ENCODE measurements around the gene YTHDF2.
"Not testable (repeated sequence)": the region's sequence is repeated elsewhere in the genome, so short reads cannot be mapped to it uniquely, and the experiment has no call there.

YTHDF2 gene

DNA sequence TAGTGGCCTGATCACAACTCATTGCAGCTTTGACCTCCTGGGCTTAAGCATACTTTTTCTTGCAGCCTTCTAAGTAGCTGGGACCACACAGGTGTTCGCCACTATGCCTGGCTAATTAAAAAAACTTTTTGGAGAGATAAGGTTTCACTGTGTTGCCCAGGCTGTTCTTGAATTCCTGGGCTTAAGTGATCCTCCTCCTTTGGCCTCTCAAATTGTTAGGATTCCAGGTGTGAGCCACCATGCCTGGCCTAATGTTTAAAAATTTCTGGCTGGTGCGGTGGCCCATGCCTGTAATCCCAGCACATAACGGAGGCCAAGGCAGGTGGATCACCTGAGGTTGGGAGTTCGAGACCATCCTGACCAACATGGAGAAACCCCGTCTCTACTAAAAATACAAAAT, 24.4 kb downstream of the YTHDF2 start:
- no peak for DNase-seq

DNA sequence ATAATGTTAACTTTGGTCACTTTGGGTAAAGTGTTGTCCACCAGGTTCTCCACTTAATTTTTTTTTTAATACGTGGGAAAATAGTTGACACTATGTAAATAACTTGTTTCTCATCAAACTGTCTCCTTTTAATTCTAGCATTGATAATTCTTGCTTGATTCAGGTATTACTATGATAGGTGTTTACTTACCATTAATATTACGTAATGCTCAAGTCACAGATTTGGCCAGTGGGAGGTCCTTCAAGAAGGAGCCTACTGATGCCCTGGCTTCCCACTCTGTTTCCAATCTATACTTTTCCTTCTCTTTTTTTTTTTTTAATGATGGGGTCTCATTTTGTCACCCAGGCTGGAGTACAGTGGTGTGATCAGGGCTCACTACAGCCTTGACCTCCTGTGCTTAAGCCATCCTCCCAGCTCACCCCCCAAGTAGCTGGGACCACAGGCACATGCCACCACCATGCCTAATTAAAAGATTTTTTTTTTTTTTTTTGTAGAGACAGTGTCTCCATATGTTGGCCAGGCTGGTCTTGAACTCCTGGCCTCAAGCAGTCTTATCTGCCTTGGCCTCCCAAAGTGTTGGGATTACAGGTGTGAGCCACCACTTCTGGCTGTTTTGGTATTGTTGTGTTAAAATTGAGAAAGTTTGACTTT, 29.9 kb downstream of the YTHDF2 start:
- no peak for DNase-seq

DNA sequence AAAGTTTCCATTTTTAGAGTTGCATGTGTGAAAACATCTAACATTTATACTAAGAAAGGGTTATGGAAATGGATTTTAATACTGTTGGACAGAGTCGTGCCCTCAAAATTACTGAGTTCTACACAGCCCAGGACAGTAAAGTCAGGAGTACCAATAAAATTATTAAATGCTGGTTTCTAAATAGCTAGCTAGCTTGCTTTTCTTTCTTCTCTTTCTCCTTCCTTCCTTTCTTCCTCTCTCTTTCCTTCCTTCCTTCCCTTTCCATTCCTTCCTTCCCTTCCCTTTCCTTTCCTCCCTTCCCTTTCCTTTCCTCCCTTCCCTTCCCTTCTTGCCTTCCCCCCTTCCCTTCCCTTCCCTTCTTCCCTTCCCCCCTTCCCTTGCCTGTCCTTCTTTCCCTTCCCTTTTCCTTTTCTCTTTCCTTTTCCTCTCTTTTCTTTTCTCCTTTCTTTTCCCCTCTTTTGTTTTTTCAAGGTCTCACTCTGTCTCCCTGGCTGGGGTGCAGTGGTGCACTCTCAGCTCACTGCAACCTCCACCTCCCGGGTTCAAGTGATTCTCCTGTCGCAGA, 33.9 kb downstream of the YTHDF2 start:
- no peak for DNase-seq

DNA sequence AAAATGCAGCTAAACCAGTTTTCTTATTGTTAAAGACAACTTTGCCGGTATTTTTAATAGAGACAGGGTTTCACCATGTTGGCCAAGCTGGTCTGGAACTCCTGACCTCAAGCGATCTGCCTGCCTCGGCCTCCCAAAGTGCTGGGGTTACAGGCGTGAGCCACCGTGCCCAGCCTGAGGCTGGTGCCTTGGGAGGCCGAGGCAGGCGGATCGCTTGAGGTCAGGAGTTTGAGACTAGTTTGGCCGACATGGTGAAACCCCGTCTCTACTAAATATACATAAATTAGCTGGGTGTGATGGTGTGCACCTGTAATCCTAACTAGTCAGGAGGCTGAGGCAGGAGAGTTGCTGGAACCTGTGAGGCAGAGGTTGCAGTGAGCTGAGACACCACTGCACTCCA, 35.2 kb downstream of the YTHDF2 start:
- DNase-seq, result not testable (repeated sequence)

DNA sequence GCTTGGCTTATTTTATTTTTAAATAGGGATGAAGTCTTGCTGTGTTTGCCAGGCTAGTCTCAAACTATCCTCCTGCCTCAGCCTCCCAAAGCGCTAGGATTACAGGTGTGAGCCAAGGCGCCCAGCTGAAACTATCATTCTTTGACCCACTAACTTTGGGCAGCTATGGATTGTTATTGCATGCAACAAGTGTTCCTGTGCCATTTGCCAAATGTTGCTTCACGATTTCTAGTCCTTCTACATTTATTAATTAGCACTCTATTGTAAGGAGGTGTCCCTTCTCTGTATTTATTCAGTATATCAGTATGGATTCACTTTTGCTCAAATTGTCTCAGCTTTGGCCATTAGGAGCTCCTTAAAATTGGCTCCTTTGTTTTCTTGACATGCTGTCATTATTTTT, 36.4 kb downstream of the YTHDF2 start:
- DNase-seq, result no peak

DNA sequence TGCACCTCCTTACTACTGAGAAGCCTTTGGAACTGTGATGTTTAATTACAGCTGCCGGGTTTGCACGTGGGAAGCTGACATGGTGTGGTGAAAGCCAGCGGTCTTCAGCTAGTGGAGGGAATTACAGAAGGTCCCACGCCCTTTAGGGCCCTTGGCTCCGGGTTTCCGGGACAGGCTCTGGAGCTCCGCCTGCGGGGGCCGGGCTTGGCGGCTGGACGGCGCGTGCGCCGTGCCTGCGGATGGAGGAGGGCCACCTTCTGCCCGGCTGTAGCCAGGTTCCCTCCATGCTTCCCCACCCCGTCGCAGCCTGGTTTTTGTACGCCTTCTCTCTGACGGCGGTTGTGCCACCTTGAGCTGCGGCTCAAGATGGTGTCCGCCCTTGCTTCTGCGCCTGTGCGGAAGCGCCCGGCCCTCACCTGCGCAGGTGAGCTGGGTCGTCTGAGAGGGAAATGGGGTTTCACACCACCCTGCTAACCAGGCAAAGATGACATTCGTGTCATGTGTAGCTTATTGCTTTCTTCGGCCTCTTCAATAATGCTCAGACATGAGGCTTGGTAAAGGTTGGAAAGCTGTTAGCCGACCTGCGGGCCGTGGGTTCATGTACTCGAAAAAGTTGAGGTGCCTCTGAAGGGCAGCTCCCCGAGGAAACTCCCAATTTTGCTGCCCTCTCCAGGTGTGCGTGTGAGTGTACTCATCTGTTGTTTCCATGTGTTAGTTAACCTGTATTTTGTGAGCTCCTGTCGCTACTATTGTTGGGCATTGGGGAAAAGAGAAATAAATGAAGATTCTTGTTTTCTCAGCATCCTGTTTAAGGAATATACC, 38.6 kb downstream of the YTHDF2 start:
- peak; percentile 77 for DNase-seq

DNA sequence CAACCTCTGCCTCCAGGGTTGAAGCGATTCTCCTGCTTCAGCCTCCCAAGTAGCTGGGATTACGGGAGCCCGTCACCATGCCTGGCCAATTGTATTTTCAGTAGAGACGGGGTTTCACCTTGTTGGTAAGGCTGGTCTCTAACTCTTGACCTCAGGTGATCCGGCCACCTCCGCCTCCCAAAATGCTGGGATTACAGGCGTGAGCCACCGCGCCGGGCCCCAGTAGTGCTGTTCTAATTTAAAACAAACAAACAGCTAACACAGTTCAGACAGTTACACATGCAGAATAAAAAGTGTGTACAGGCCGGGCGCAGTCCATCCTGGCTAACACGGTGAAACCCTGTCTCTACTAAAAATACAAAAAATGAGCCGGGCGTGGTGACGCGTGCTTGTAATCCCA, 39.6 kb downstream of the YTHDF2 start:
- no peak for DNase-seq

DNA sequence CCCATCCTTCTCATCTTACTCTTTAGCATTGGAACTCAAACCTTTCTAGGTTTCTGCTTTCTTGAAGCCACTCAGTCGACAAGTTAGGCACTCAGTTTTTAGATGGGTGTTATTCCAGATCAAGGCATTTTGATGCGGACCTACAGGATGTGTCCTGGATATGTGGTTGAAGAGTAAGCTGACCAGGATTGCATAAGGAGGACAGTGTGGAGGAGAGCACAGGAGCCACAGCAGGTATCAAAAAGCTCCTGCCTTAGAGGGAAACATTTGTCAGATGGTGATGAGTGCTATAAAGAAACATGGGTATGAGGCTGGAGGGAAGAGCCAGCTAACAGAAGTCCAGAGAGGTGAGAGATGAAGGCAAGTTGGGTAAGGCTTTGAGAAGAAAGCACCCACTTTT, 41.3 kb downstream of the YTHDF2 start:
- no peak for DNase-seq

DNA sequence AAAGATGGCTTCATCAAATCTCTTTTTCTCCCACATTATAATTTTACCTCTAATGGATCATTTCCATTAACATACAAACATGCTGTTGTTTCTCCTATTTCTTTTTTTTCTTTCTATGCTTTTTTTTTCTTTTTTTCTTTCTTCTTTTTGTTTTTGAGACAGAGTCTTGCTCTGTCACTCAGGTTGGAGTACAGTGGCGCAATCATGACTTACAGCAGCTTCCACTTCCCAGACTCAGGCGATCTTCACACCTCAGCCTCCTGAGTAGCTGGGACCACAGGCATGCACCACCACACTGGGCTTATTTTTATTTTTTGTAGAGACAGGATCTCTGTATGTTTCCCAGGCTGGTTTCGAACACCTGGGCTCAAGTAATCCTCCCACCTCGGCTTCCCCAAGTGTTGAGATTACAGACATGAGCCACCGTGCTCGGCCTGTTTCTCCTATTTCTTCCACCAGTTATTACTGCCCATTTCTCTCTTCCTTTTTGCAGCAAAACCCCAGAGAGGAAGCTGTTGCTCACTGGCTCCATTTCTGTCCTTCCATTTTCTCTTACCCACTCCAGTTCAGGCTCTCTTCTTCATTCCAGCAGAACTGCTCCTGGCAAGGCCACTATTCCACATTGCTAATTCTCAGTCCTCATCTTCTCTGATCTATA, 43.1 kb downstream of the YTHDF2 start:
- DNase-seq, result no peak

DNA sequence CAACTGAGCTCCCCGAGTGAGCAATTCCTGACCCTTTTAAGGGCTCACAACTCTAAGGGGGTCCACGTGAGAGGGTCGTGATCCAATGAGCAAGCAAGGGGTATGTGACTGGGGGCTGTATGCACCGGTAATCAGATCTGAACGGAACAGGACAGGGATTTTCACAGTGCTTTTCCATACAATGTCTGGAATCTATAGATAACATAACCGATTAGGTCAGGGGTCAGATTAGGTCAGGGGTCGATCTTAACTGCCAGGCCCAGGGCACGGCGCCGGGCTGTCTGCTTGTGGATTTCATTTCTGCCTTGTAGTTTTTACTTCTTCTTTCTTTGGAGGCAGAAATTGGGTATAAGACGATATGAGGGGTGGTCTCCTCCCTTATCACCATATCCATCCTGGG, 44.6 kb downstream of the YTHDF2 start:
- DNase-seq, result no peak

DNA sequence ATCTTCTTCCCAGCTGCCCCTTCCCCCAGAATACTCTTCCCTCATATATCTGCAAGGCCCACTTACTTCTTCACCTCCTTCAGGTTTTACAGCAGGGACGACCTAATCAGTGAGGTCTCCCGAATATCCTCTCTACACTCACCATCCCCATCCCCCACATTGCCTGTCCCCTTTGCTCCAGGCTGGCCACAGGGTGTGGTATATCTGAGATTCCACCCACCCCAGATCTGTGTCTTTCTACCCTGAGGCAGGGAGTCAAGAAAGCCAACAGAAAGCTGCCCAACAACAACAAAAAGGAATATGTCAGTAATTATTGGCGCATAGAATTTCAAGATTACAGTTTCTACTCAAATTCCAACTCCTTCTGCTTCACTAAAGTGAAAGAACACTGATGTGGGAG, 45.3 kb downstream of the YTHDF2 start:
- DNase-seq, result no peak

DNA sequence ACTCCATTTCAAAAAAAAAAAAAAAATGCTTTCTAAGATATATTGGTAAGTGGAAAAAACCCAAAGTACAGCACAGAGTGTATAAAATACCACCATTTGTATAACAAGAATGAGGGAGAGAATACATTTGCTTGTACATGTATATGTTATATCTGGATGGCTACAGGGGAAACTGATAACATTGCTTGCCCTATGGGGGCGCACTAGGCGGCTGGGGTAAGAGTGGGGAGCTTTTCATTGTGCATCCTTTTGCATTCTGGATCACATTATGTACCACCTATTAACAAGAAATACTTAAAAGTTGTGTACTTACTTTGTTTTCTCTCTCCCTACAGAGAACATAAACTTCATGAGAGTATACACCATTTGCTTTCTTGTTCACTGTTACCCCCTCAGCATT, 46.6 kb downstream of the YTHDF2 start:
- DNase-seq, result no peak

DNA sequence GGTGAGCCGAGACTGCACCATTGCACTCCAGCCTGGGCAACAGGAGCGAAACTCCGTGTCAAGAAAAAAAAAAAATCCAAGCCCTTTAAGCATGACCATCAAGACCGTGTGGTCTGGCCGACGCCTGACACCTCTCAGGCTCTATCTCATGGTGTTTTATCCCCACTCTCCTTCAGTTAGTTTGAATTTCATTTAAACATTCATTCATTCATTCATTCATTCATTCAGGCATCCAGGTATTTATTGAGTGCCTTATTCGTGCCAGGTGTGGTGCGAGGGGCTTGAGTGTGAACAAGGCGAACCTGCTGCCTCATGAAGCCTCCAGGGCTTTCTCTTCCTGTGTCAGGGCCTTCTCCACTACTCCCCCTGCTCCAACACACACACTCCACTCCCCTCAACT, 52.7 kb downstream of the YTHDF2 start:
- DNase-seq, result no peak

DNA sequence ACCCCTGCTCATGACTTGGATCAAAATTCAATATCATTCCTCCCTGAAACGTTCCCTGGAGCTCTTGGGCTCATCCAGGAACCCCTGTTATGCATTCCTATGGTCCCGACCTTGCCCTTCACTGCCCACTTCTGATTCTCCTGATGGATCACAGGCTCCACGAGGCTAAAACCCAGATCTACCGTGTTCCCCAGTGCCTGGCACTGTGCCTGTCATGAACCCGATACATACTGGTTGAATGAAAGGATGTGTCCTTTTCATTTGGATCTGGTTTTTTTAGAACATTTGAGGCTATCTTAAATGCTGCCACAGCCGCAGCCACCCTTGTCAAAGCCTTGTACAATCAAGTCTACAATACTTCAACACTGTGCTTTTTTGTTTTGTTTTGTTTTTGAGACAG, 53.1 kb downstream of the YTHDF2 start:
- no peak for DNase-seq

DNA sequence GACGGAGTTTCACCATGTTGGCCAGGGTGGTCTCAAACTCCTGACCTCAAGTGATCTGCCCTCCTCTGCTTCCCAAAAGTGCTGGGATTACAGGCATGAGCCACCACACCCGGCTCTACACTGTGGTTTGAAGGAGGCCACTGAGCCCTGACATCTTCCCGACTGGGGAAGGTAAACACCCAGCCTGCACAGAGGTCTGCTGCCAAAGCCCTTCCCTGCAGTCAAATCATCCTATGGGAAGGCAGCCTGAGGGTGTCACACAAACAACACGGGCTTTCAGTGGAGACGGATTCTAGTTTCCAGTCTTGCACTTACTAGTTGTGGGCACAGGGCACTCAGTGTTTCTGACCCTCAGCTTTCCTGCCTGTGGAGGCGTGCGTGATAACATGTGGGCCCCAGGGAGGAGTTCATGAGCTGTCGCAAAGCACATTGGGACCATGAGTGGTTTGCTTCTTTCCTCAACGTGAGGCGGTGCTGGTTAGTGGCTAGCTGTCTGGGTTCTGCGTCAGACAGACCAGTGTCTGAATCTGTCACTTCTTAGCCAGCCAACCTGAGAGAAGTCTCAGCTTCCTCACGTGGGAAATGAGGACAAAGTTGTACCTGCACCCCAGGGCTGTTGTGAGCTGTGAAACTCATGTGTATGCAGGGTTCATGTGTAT, 53.8 kb downstream of the YTHDF2 start:
- DNase-seq, result no peak

DNA sequence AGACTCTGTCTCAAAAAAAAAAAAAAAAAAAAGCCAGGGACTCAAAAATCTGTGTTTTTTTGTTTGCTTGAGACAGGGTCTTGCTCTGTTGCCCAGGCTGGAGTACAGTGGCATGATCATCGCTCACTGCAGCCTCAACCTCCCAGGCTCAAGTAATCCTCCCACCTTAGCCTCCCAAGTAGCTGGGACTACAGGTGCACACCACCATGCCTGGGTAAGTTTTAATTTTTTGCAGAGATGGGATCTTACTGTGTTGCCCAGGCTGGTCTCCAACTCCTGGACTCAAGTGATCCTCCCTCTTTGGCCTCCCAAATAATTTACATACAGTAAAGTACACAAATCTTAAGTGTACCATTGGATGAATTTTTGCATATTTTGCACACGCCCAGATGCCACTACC, 55.2 kb downstream of the YTHDF2 start:
- not testable (repeated sequence) for DNase-seq

DNA sequence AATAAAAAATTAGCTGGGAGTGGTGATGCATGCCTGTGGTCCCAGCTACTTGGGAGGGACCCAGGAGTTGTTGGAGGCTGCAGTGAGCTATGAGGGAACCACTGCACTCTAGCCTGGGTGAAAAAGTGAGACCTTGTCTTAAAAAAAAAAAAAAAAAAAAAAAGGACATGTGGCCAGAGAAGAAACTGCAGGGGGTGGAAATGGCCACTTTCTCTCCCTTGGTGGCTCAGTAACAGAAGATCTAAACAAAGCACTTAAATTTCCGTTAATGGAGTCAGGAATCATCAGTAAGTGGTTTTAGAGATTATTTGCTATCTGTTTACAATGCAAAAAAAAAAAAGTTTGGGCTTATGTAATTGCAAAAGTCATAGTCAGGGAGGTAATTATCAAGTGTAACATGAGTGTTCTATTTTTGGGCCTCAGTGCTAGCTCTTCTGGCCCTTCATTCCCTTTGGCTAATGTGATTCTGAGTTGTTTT, 55.9 kb downstream of the YTHDF2 start:
- DNase-seq, result peak; percentile 53

DNA sequence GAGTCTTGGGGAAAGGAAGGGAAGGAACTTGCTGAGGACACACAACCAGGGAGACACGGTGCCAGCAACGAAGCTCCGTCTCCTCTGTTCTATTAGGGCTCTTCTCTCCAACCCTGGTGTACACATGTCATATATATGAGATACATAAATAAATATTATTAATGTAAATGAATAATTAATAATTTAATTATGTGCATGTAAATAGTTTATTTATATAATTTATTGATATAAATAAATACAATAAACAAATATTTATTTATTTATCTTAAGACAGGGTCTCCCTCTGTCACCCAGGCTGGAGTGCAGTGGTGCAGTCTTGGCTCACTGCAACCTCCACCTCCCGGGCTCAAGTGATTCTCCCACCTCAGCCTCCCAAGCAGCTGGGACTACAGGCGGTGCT, 57.8 kb downstream of the YTHDF2 start:
- not testable (repeated sequence) for DNase-seq

DNA sequence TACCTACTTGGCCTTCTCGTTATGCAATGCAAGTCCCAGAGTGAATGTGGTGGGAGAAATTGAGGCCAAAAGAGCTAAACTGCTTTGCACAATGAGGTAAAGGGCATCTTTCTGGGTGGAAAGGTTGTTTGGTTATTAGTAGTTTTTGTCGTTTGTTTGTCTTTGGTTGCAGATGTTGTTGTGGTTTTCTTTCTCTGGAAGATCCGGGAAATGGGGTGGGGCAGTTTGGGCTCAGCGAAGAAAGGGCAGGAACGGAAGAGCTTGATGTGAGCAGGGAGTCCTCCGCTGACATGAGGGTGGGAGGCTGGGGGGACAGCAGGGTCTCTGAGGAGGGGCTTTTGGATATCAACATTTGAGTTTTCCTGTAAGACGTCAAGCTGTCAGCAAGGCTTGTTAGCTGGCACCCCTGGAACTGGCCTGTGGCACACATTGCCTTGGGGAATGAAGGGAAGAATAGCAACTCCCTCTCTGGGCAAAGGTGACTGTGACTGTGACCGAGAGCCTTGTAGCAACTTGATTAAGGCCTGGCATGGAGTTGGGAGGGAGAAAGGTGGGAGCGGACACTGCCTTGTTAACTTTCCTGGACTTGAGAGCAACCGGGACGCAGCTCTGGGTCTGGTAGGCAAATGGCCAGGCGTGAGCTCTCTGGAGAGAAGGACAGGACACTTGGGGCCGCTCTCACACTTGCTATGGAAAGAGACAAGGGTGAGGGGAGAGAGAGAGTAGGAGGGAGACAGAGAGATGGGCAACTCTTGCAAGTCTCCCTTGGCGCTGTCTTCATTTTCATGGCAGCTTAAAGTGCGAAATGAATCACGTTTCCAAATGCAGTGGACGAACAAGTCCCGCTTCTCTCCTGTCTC, 59.8 kb downstream of the YTHDF2 start:
- no peak for DNase-seq

DNA sequence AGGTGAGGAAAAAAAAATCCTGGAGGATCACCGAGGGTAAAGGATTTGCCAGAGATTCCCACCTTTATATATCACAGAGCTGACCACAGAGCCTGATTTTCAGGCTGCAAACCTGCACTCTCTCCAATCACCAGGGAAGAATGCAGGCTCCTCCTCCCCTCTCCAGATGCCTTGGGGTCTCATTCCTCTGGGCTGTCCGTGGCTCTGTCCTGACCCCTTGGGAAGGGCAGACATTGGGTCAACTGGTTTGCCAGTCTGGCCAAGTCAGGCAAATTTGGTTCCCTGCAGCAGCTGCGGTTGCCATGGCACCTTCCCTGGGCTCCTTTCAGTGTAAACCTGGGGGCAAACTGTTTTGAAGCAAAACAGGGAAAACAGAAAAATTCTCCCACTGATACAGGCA, 63.6 kb downstream of the YTHDF2 start:
- DNase-seq, result no peak

DNA sequence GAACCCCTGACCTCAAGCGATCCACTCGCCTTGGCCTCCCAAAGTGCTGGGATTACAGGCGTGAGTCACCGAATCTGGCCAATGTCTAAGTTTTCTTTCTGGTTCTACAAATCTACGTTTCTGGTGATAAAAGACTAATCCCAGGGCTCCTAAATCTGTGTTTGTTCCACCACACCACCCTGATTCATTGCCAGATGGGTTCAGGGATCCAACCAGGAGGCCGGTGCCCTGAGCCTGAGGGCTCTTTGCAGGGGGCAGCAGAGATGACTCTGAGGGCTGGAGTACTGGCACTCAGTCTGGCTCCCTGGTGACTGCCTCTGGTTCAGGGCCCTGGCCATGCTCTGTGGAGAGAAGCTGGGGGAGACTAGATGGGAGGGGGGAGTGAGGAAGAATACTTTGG, 64.7 kb downstream of the YTHDF2 start:
- no peak for DNase-seq

DNA sequence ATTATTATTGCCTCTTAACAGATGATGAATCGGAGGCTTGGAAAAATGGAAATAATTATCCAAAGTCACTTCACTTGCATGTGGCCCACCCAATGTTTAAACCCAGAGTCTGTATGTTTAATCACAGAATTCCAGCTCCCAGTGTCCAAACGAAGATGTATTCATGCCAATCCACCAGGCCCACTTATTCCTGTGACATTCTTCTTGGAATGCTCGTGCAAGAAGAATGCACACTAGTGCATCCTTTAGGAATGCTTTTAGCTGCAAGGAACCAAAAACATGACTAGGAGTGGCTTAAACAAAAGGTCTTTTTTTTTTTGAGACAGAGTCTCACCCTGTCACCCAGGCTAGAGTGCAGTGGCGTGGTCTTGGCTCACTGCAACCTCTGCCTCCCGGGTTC, 66.3 kb downstream of the YTHDF2 start:
- no peak for DNase-seq

Measured in NCI-H1105 treated with DMSO at 0.1 percent for 48 hours (cell line).